RKO (cell line): ENCODE measurements around the gene PRKCE.

Experiments
- DNase-seq: peaks from one replicate; pipeline ENCODE4 v3.0.0-alpha.2; 2016; ENCODE audit warnings: low spot score

PRKCE gene

DNA sequence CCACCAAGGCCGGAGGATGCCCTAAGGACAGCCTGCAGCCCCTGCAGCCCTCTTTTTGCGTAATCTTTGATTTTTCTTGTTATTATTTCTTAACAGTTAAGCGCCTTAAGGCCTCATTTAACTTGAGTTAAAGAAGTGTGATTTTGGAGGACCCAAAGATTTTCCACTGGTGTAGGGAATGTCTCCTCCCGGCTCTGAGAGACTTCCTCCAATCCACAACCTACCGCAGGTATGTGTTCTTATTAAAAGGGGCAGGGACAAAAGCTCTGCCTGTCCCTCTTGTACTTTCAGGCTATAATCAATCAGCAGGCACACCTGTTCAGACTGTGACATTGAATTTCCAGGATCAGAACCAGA is 285.1 kb downstream of the PRKCE start:
- no peak for DNase-seq

DNA sequence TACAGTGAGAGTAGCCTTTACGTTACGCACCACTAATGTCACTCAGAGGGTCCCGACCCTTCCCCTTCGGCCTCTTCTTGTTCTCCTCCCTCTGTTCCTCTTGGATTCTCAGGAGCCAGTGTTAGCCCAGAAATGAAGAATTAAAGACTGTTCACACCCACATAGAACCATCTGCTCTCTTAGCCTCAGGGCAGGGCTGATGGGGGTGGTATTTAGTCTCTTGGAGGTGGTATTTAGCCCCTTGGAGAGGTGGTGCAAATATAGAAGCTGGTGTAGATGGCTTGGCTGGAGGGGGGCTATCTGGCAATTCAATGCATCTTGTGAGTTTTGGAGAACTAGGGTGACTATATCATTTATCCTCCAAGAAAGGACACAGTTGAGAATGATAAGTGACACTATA is 286.5 kb downstream of the PRKCE start:
- no peak for DNase-seq

GRCh38 chr2:45938649-45939511 is 287.4 kb downstream of the PRKCE start:
- DNase-seq: peak; percentile 91

GRCh38 chr2:45941531-45942236 is 290.2 kb downstream of the PRKCE start:
- DNase-seq: no peak

GRCh38 chr2:45942237-45942738 is 290.8 kb downstream of the PRKCE start:
- DNase-seq: no peak

DNA sequence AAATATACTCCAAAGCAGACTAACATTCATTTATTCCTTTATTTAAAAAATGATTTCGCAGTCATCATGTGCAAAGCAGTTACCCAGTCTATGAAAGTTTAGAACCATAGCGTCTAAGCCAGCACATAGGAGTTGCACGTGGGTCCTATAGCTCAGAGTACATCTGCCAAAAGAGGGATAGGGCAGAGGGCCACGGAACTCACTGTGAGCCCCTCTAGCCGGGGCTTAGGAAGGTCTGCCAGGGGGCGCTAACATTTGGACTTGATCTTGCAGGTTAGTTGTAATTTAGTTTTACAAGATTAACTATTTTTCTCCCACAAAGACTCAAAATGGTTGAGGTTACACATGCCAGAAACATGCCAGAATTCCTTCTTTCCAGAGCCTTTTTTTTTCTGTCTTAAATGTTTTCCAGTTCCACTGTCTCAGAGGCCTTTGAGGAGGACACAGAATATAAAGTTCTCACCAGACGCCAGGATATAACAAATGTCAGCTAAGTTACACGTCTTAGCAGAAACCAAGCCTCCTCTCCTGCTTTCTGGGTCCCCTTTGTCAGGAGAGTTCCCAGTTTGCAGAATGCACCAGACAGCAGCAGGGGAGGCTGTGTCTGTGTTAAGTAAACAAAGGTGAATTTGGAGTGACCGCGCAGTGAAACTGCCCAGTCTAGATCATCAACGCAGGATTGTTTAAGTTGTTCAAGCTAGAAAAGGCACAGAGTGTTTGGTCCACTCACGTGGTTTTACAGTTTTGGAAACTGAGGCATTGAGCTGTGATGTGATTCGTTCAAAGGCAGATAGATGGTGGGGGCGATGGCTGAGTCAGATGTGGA is 292.0 kb downstream of the PRKCE start:
- DNase-seq: no peak

DNA sequence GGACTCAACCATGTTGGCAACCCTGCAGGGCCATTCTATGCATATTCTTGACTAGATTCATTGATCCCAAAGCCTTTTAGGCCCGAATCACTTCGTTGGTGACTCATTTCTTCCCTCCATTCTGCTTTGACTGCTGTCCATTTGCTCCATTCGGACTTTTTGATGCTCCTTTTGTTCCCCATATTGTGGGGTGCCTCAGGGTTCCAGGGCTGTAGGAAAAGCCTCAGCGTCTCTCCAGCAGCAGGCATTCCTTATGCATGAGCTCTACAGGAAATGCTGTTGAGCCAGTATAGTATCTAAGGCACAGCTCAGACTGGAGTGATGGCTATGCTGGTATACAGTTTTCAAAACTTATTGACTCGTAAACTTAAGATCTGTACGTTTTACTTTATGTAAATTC is 292.6 kb downstream of the PRKCE start:
- peak; percentile 57 for DNase-seq

- DNase-seq: no peak
These were observed 293.8 kb downstream of the PRKCE start for GRCh38 chr2:45945302-45945717.

GRCh38 chr2:45946023-45946422 is 294.5 kb downstream of the PRKCE start:
- DNase-seq: peak; percentile 57

GRCh38 chr2:45950606-45951005 is 299.1 kb downstream of the PRKCE start:
- DNase-seq: no peak

GRCh38 chr2:45951025-45951727 is 299.7 kb downstream of the PRKCE start:
- DNase-seq: no peak

GRCh38 chr2:45952591-45952990 is 301.1 kb downstream of the PRKCE start:
- DNase-seq: no peak

DNA sequence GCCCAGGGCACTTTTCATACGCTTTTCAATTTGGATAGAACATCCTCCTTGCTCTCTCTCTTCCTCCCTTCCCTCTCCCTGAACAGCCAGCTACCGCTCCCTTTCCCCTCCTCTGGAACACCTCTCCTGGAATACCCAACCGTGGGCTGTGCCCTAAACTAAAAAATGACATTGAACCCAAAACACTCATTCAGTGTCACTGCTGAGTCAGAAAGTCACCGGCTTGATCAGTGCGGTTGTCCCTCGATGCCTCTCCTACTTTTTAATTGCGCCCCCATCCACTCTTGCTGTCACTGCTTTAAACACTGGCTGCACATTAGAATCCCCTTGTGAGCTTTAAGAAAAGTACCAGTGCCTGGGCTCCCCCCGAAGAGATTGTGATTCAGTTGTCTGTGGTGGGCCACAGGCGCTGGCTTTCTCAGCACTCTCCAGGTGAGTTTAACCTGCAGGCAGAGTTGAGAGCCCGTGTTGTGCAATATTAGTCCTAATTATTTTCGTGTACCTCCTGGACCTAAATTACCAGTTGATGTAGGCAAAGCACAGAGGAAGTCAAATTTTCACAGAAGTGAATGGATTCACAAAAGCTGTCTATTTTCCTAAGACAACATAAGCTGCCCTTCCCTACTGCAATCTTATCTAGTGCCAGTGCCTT is 302.0 kb downstream of the PRKCE start:
- no peak for DNase-seq

GRCh38 chr2:45954233-45954850 is 302.9 kb downstream of the PRKCE start:
- DNase-seq: no peak

DNA sequence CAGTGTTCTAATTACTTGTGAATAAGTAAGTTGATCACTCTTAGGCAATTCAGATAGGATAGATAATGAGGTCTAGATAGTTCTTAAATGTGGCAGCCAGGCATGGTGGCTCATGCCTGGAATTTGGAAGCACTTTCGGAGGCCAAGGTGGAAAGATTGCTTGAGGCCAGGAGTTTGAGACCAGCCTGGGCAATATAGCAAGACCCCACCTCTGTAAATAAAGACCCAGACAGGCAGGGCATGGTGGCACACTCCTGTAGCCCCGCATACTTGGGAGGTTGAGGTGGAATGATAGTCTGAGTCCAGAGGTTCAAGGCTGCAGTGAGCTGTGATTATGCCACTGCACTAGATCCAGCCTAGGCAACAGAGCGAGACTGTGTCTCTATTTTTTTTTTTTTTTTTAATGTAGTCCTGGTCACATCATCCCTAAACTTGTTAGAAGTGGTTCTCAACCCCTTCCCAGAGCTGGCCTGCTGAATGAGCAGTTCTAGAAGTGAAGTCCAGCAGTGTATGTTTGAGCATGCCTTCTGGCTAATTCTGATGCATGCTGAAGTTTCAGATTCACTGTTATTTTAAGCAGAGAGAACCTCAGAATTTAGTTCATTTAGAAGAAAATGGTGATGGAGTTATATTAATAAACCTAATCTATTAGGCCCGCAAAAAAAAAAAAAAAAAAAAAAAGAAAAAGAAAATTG is 306.2 kb downstream of the PRKCE start:
- DNase-seq: no peak

DNA sequence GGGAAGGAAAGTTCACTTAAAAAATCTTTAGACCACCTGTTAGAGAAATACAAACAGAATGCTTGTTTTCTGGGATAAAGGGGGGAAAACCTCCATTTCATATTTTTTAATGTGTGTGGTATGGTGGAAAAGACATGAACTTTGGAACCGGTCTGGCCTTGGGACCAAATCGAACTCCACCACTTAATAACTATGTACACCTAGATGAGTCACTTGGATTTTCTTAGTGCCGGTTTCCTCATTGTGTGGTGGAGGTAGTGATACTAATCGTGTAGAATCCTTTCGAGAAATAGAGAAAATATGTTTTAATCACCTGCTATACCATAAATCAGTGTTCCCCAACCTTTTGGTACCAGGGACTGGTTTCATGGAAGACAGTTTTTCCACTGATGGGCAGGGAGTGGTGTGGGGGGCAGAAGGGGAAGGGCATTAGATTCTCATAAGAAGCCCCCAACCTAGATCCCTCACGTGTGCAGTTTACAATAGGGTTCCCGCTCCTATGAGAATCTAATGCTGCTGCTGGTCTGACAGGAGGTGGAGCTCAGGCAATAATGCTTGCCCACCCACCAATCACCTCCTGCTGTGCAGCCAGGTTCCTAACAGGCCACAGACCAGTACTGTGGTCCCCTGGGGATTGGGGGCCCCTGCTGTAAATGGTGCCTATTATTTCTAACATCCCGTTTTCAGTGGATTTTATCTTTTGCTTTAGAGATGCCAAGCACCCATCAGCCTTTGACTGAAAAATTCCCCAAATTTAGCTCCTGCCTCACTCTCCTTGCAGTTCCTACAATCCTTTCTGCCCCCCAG is 308.8 kb downstream of the PRKCE start:
- DNase-seq: no peak

GRCh38 chr2:45962177-45962921 is 310.9 kb downstream of the PRKCE start:
- no peak for DNase-seq

DNA sequence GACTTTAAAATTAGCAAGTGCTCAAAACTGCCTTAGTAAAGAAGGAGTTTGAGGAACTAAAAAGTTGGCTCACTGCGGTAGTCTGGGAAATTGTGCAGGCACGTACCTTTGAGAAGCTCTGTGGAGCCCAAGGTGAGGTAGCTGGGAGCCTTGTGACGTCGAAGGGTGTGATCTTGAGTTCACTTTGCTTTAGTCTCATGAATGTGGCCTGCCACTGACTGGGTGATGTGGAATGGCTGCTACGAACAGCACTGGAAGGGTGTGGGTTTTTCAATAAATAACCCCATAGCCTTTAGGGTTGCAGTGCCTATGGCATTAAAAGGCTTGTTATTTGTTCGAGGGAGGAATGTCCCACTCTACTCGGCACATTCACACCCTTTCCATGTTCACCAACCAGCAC is 312.3 kb downstream of the PRKCE start:
- no peak for DNase-seq
